GM21367 (cell line): ENCODE results near the gene CCNJL.
"Not testable (repeated sequence)": the region's sequence is repeated elsewhere in the genome, so short reads cannot be mapped to it uniquely, and the experiment has no call there.

ENCODE experiments used
- ATAC-seq: cut with Tn5 transposase; IDR thresholded peaks from one replicate; pipeline ENCODE4 v1.9.1; 2021; ENCODE audit not compliant: unreplicated experiment

CCNJL gene, protein sequence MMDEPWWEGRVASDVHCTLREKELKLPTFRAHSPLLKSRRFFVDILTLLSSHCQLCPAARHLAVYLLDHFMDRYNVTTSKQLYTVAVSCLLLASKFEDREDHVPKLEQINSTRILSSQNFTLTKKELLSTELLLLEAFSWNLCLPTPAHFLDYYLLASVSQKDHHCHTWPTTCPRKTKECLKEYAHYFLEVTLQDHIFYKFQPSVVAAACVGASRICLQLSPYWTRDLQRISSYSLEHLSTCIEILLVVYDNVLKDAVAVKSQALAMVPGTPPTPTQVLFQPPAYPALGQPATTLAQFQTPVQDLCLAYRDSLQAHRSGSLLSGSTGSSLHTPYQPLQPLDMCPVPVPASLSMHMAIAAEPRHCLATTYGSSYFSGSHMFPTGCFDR

DNA sequence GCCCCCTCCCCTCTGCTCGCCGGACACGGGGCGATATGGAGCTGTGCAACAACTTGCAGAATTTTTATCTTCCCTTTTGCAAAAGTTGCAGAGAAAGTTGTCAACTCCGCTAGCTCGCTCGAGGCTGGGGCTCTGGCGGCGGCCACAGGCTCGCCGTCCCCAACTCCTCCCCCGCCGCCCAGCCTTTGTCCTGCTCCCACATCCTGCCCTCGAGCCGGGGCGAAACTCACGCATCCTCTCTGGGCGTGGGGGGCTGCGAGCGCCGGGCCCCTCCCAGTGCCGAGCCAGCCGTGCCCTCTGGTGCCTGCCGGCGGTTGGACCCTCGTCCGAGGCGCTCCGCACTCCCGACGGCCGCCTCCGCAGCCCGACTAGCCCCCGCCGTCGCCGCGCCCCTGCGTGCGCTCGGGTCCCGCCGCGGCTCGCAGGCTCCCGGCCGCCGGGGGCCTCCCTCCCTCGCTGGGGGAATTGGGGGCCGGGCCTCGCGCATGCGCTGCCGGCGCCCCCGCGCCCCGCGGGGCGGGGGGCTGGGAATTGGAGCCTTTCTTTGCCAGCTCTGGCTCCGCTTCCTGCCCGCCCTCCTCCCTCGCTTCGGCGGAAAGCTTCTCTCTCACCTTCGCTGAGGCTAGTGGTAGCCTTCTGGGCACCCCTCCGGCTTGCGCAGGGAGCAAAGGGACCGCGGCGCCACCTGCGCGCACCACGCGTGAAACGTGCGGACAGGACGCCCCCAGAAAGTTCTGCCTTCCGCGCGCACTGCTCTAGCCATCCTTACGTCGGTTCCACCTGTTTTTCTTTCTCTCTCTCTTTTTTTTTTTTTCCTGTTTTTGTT lies at the start of gene CCNJL:
TSS of gene CCNJL (minus strand) at position 431 of the 826 bp plus-strand sequence. CDS start 641 bp downstream, outside the sequence.
- ATAC-seq, result peak; percentile 57

DNA sequence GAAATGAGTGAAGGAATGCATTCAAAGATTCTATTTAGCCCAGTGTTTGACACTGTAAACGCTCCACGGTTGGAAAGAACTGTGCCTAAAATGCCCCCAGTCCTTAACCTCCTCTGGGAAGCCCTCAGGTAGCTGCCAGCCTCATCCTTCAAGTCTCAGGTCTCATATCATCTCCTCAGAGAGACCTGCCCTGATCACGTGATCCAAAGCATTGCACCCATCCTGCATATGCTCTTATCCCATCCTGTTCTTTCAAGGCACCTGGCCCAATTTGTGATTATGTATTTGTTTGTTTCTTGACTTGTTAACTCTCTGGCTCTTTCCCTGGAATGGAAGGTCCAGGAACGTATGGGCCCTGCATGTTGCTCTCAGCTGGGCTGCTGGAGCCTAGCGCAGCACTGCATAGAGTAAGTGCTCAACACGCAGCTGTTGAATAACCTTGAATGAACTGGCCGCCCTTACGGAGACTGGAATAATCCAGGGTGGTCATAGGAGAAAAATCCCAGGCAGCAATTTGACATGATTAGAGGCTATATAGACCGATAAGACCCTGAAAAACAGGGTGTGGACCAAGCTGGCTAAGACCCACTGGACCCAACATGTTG lies 49.4 kb upstream of the CCNJL start:
- no peak for ATAC-seq

DNA sequence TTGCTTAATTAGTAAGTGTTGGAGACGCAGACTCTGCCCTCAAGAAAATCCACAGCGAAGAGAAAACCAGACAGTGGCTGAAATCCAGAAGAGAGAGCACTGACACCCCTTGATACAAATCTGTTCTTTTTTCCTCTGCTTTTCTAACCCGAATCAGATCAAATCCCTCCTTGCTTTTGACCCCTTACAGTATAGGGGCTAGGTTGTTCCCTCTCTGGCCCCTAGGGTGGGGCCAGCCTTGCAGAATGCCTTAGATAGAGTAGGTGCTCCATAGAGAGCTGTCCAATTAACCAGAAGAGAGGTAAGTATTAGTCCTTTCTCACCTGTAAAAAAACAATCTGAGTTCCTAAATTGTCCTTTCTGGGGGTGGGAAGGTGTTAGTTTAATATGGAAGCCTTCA lies 47.9 kb upstream of the CCNJL start:
- no peak for ATAC-seq

DNA sequence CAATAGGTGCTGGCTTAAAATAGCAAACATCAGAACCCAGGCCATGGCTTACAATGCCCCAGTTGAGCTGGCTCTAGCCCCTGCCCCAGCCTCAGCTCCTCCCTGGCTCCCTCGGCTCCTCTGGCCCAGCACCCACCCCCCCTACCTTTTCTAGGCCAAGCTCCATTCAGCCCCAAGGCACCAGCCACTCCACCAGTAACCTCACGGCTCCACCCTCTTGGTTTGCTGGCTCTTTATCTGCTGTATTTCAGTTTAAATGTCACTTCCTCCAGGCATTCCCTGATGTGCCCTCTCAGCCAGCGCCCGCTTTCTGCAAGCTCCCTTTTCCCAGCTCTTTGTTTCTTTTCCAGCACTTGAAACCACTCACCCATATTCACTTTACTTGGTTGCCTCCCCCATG lies 47.5 kb upstream of the CCNJL start:
- no peak for ATAC-seq

DNA sequence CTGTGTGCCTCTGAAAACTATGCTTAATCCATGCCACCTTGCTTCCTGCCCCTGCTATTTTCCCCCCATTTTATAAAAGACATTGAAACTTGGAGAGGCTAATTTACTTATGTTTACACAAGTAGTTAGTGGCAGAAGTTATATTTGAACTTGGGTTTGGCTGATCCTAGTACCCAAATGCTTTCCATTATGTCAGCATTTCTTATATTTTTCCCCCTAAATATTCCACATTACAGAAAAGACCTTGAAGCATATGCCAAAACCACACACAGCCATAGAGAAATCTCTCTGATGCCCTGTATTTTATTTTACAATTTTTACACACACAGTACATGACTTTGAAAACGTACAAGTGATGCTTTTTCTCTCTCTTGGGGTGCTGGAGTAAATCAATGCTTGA lies 46.9 kb upstream of the CCNJL start:
- ATAC-seq, result no peak

DNA sequence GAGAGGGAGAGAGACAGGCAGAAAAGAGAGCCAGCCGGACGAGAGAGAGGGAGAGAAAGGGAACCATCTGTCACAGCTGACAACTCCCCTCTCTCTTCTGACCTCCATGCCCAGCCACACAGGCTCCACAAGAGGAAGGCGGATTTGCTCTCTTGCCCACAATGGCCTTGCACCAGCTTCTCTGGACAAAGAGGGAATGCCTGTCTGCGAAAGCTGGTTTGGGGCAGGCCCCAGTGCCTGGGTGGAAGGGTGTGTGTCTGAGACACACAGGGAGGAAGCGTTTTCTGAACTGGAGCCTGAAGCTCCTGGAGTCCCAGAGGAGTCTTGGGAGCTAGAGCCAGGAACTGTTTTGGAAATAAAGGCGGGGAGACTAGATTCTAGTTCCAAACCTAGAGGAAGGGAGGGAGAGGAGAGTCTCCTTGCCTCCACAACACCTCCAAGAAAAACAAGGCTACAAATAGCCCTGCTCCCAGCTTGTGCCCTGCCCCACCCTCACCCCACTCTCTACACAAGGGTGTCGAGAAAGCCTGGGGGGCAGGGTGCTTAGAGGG lies 45.6 kb upstream of the CCNJL start:
- no peak for ATAC-seq

DNA sequence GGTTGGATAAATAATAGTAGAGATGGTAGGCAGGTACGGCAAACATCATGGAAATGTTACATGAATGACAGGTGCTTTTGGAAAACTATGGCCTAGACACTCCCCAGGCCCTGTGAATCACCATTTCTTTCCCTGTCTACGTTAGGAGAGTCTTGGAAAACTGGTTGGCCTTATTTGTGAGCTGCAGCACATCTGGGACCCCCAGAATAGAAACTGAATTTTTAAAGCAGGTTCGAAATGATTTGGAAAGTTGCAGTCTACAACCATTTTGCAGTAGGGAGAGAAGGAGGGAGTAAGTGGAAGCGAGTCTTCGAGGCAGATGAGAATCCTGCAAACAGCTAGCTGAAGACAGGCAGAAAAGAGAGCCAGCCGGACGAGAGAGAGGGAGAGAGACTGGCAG lies 45.0 kb upstream of the CCNJL start:
- no peak for ATAC-seq

DNA sequence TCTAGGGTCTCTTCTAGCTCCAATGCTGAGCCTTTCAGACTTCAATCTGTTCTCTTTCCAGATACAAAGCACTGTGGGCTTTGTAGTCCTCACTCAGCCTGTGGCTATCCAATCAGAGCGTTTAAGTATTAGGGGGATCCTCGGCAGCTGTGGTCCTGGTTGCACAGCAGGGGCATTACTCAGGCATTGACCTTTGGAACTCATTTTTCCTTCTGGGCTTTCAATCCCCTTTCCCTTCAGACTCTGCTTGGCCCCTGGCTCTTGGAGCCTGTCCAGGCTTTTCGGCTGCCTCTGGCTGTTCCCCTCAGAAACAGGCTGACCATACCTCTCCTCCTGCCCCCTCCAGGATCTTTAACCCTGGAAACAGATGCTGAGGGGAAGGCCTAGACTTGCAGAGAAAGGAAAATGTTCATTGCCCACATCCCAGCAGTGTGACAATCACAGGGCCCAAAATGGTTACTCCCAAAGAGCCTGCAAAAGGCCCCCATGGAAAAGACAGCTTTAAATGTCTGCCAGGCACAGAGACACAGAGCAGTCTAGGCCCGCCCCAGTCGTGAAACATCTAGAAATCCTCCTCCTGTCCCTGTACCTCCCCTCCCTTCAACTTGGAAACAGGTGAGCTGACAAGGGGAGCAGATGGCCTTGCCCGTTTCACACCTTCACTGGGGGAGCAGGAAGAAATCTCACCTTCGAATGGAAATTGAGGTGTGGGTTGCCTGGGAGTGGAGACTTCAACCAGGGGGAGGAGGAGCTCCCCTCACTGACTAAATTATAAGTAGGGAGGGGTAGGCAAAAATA lies 44.4 kb upstream of the CCNJL start:
- ATAC-seq, result no peak

DNA sequence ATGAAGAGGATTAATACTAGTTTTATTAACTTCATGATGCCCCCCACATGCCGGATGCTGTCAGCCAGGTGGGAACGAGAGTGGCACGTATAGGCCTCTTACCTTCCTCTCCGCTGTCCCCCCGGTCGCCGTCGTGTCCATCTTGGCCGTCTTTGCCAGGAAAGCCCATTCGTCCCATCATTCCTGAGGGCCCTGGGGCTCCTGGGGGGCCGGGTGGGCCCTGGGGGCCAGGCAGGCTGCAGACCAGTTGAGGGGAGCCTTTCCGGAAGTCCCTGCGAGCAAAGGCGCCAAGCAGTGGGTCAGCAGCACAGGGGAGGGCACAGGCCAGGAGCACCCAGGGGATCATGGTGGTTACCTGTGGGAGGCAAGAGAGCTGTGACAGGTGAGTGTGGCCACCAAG lies 42.3 kb upstream of the CCNJL start:
- ATAC-seq, result no peak

DNA sequence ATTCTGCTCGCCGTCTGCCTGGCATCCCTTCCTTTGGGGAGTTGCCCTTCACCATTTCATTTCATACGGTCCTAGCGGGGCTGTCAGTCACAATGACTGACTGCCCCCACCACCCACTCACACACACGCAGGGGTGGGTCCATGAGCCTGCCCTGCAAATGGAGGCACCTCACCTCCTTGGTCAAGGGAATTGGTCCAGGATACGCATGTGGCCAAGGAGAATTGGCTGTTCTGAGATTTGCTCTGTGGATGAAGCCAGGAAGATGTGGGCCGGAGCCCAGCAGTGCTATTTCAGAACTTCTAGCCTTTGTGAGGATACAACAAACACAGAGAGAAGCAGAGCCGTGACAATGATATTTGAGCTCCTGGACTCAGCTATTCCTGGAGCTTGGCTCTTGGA lies 41.0 kb upstream of the CCNJL start:
- no peak for ATAC-seq

DNA sequence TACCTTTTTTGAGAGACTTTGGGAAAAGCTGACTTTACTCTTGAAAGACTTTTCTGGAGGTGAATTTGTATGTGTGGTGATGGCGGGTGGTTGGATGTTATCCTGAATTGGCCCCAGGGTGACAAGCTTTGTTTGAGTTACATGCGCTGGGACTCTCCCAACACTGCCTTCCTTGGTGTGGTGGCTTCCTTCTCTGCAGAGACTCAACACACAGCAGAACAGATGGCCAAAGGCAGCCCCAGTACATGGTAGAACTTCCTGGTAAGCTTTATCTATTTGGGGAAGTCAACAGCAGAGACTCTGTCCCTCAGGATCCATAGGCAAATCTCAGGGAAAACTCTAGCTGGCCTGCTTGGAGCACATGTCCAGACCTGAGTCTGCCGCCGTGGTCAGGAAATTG lies 39.9 kb upstream of the CCNJL start:
- no peak for ATAC-seq

DNA sequence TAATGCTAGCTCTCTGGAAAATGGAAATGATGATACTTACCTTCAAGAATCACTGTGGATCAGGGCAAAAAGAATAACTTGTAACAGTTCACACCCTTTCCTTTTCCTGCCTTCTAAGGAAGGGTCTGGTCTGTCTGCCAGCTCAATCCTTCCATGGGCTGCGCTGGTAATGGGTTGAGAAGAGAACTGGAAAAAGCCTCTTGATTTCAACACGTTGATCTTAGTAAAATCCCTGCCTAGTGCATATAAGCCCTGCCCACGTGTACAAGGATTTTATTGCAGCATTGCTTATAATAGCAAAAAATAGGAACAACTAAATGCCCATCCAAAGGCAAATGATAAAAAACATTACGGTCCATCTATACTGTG lies 37.6 kb upstream of the CCNJL start:
- ATAC-seq, result no peak

DNA sequence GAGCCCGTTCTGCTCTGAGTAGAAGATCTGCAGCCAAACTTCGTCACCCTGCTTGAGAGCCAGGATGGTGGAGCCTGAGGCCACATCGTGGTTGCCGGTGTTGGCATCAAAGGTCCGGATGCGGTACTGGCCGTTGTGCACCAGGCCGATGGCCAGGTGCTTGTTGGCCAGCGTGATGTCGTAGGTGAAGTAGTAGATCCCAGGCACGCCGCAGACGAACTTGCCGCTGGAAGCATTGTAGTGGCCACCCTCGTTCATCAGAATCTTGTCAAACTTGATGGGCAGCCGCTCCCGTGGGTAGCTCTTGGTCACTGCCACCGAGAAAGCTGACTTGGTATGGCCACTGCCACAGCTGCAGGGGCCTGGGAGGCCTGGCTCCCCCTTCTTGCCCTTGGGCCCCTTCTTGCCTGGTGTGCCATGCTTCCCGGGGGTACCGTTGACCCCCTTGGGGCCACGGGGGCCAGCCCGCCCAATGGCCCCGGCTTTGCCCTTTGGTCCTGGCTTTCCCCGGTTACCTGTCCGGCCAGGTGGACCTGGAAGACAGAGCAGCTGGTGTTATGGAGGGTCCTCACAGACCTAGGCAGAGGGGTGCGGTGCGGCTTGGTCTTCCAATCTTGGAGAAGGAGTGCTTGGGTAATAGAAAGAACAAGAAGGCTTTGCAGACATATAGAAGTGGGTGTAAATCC lies 37.0 kb upstream of the CCNJL start:
- no peak for ATAC-seq

DNA sequence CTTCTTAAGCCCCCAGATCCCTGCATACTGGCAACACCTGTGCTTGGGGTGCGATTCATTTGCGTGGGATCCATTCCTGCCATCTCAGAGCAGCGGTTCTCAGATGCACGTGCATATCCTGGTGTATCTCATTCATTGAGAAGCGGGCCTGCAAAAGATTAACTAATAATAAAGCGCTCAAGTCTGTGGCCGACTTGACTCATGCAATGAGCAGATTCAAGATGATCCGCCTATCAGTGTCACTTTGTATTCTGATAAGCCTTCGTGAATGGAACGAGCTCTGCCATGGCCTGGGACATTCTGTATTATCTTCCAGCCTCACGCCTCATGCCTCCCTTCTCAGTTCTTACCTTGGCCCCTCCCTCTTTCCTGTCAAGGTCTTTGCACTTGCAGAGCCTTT lies 35.7 kb upstream of the CCNJL start:
- no peak for ATAC-seq

DNA sequence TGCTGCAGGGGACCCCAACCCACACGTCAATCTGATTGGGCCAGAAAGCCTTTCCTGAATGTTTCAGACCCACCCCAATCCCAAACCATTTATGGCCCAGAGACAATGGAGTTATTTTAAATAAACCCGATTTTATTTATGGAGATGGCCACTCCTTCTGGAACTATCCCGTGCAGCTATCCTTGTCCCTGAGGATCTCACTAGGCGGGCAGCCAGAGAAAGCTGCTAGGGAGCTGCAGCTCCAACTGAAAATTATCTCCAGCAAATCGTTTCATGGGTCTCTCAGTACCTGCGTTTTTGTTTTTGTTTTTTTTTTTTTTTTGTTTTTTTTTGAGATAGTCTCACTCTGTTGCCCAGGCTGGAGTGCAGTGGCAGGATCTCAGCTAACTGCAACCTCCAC lies 35.1 kb upstream of the CCNJL start:
- no peak for ATAC-seq

DNA sequence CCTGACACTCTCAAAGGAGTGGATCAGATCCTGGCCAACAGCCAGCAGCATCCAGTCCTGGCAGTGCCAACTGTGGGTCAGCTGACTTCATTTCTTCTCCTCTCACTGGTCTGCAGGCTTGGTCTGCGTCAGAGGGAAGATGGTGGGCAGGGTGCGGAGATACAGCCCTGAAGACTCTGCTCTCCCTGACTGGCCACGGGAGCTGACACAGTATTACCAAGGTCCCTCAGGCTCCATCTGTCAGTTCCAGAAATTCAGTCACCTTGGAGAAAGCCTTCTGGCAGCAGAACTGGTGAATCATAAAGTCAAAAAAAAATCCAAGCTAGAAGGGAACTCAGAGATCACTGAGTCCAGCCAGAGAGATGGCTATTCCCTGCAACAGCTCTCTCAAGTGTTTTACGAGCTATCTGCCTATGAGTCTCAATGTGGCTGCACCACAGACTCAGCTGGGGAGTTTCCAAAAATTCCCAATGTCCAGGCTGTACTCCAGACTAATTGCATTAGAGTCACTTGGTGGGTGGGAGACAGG lies 30.1 kb upstream of the CCNJL start:
- ATAC-seq, result no peak

DNA sequence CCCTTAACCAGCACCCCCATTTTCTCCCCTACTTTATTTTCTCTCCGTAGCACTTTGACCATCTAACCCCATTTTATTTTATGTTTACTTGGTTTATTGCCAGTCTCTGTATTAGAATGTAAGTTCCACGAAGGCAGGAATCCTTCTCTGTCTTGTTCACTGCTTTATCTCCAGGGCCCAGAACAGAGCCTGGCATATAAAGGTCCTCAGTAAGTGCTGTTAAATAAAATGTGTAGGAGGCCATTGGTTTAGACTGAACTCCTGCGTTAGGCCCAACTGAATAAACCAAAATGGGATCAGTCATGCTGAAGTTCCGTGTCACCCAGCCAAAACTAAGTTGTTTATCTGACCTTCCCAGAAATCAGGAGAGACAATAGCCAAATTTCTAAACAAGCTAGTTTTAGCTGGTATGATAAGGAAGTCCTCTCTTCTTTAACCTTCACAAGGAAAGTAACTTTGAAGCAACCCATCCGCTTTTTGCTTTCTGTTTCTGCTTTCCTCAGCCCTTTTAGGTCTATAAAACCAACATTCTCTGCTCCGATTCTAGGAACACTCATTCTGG lies 29.0 kb upstream of the CCNJL start:
- no peak for ATAC-seq

DNA sequence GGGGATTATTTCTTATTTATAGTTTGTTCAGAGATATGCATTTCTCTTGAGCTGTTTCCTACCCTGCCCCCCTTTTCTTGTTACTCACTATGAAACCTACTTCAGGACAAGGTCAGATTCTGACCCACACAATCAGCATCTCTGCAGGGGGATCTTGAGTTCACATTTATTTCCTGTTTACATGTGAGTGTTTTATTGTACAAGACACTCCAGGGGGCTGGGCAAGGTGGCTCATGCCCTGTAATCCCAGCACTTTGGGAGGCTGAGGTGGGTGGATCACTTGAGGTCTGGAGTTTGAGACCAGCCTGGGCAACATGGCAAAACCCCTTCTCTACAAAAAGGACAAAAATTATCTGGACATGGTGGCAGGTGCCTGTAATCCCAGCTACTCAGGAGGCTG lies 28.1 kb upstream of the CCNJL start:
- ATAC-seq, result not testable (repeated sequence)

DNA sequence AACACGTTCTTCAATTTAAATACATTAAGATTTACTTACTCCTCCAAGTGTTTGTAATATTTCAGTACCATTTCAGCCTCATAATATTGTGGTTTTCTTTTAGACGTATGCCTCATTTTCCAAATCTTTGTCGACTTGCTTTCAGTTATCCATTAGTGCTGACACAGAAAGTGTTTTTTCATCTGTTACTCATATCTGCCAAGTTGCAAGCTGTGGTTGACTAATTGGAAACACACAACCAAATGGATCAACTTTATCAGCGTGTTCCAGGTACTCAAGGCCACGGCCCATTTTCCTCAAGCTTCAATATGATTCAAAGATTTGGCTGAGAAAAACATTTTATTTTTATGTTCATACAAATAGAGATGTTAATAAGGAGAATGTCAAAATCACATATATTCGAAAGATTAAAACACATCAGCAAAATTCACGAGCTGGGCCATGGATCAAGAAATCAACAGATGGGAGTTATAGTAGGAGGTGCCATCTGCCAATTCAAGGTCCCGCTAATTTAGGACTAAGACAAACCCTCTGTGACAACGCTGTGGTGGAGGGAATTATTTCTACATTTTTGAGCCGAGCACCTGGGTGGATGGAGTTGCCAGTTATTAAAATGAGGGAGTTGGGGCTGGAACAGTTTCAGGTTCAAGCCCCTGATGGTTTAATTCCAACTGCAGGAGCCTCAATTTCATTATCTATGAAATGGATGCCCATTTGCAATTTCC lies 27.2 kb upstream of the CCNJL start:
- no peak for ATAC-seq
